Aorta (tissue), 5 donors: ENCODE data around the gene DENND1B. TPM values are rescaled to one million over a fixed set of nuclear protein-coding genes. Genes with fewer than 3 reads are reported as not detected.
A peak's percentile ranks its signal among the peaks of the same experiment; 100 is the strongest.

Experiments used
- ATAC-seq: fragments of 200-7000 bp; cut with Tn5 transposase; one replicate; pipeline ENCODE4 v1.9.1; 2022; ENCODE audit warnings: moderate library complexity; ENCODE audit not compliant: low FRiP score
- DNase-seq, 2 donors: peaks; one replicate each; pipeline ENCODE4 v3.0.0-alpha.2; 2020
- H3K27ac ChIP-seq, 2 donors: one replicate each; pipeline ENCODE4 v1.5.1; 2013; ENCODE audit warnings: low read length in 2 of 2, mild to moderate bottlenecking in 2 of 2, moderate library complexity in 2 of 2, control low read depth in 1 of 2, inconsistent platforms in 1 of 2, low read depth in 1 of 2
- H3K27me3 ChIP-seq, 2 donors: one replicate each; pipeline ENCODE4 v1.6.1; 2013; ENCODE audit warnings: control low read depth in 1 of 2, low read length in 1 of 2, mild to moderate bottlenecking in 1 of 2, moderate library complexity in 1 of 2; ENCODE audit not compliant: insufficient read depth in 2 of 2, control insufficient read depth in 1 of 2
- H3K36me3 ChIP-seq, 2 donors: one replicate each; pipeline ENCODE4 v1.6.1; 2013; ENCODE audit warnings: control low read depth in 1 of 2, low read length in 1 of 2, mild to moderate bottlenecking in 1 of 2; ENCODE audit not compliant: insufficient read depth in 2 of 2, control insufficient read depth in 1 of 2
- H3K4me1 ChIP-seq, 2 donors: one replicate each; pipeline ENCODE4 v1.6.1; 2013; ENCODE audit warnings: low read length in 2 of 2, control low read depth in 1 of 2, mild to moderate bottlenecking in 1 of 2, moderate library complexity in 1 of 2; ENCODE audit not compliant: insufficient read depth in 2 of 2, control insufficient read depth in 1 of 2
- H3K4me3 ChIP-seq, 2 donors: one replicate each; pipeline ENCODE4 v1.5.1; 2013; ENCODE audit warnings: low read length in 2 of 2, control low read depth in 1 of 2, mild to moderate bottlenecking in 1 of 2
- H3K9me3 ChIP-seq: one replicate; pipeline ENCODE4 v1.6.1; 2013; ENCODE audit warnings: mild to moderate bottlenecking, low read length; ENCODE audit not compliant: control insufficient read depth
- WGBS, 2 donors: extraction: QIAGEN DNeasy Blood & Tissue Kit; methylation state at CpG; one replicate each; pipeline ENCODE4 v1.1.7; 2013; 5-methylcytosine and 5-hydroxymethylcytosine counted together
- intact Hi-C, 2 donors: fragments of 100-400 bp; cut with DNase I; formaldehyde crosslinking; loops; one replicate each; pipeline versions ENCODE4 v1.14.2 to v1.15.0; 2022
- polyA plus RNA-seq, 2 donors: library from polyadenylated mRNA; stranded (reverse); fragments of 200-250 nt; gene quantifications; one replicate each; pipeline ENCODE4 v1.2.3, GENCODE V29; 2013
- total RNA-seq, 2 donors: library from RNA; stranded (reverse); fragmentation: NEBNext Ultra II Directional; extraction: Animal tissue kit (Norgen Biotek cat#: 25700); gene quantifications; one replicate each; pipeline ENCODE4 v1.2.1, GENCODE V29; 2021
- donor health status: healthy with polysubstance abuse.
- donor health status: Bipolar disorder and iron deficiency.
- donor health status: DM: no; HTN: no; CAD: no.
- donor health status: DM: no; HTN: no; CAD: no.
- donor health status: DM: yes; HTN: yes; CAD: no.

The DENND1B gene
- total and polyA plus RNA-seq, 4 donors = 1.5 to 20.5 (median 7.9) TPM

DNA sequence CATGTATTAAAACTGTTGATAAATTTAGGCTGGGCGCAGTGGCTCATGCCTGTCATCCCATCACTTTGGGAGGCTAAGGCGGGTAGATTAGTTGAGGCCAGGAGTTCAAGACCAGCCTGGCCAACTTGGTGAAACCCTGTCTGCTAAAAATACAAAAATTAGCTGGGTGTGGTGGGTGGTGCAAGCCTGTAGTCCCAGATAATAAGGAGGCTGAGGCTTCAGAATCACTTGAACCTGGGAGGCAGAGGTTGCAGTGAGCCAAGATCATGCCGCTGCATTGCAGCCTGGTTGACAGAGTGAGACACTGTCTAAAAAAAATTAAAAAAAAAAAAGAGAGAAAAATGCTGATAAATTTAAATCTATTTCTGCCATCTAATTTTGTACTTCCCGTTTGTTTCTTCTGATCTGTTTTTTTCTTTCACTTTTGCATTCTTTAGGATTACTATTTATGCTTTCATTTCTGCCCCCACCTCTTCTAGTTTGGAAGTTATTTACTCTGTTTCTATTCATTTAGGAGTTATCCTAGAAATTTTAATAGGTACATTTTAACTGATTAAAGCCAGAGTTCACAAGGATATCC lies 3.2 kb upstream of the DENND1B start:
- DNase-seq = no peak
- H3K4me1 ChIP-seq = no peaks in the 10 kb centered on the region
- no peak for ATAC-seq
- no peak overlapping the region for H3K27ac ChIP-seq
- intact Hi-C loops = loop anchor here in 1 of 2 donors (5.0 kb wide), 1 partner anchor 124 kb away; the partner anchor contains the start of gene C1orf53
- no peaks in the 10 kb centered on the region for H3K36me3 ChIP-seq
- 83% methylated on average over 4 of the region's 4 CpGs for WGBS, 2 donors
- no peak overlapping the region for H3K4me3 ChIP-seq
- H3K9me3 ChIP-seq = no peaks in the 10 kb centered on the region
- no peaks in the 10 kb centered on the region for H3K27me3 ChIP-seq

DNA sequence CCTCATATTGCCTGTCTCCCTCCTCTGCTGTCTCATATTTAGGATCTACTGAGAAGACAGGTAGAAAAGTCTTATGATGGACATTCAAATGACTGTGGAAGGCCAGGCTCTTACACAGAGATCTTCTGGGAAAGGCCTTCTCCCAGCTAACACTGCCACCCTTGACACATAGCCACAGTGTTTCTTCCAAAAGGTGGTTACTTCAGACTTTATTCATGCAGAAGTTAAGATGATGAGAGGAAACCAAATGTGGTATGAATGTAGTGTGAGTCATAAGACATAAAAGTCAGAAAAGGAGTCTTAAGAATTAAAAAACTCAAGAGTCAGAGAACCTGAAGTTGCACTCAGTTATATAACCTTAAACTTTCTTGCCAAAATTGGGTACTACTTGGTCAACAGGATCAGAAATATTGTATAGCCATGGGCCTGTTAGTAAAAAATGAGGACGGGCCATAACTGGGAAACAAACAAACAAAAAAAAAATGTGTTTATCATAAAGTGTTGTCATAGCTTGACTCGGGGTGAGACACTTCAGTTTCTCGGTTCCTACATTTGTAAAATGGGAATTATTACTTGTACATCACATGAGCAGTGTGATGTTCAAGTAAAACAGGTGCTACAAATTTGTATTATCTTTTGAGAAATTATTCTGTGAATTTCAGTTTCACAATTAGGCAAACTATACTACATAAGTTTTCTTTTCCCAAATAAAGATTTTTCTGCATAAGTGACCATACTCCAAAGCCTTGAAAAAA lies 1.2 kb upstream of the DENND1B start:
- Histone ChIP-seq H3K4me3 (no peak overlapping the region), H3K9me3 (no peaks in the 10 kb centered on the region), H3K27me3 (no peaks in the 10 kb centered on the region), H3K36me3 (no peaks in the 10 kb centered on the region), H3K4me1 (no peaks in the 10 kb centered on the region), H3K27ac (peak overlapping the region in 1 of 2 donors; percentile 36)
- WGBS, 2 donors = 85 to 91% methylated on average over 3 of the region's 3 CpGs
- ATAC-seq (no peak), DNase-seq (no peak)
- intact Hi-C loops = loop anchor here in 1 of 2 donors (5.0 kb wide), 1 partner anchor 126 kb away; the partner anchor contains the start of gene C1orf53

DNA sequence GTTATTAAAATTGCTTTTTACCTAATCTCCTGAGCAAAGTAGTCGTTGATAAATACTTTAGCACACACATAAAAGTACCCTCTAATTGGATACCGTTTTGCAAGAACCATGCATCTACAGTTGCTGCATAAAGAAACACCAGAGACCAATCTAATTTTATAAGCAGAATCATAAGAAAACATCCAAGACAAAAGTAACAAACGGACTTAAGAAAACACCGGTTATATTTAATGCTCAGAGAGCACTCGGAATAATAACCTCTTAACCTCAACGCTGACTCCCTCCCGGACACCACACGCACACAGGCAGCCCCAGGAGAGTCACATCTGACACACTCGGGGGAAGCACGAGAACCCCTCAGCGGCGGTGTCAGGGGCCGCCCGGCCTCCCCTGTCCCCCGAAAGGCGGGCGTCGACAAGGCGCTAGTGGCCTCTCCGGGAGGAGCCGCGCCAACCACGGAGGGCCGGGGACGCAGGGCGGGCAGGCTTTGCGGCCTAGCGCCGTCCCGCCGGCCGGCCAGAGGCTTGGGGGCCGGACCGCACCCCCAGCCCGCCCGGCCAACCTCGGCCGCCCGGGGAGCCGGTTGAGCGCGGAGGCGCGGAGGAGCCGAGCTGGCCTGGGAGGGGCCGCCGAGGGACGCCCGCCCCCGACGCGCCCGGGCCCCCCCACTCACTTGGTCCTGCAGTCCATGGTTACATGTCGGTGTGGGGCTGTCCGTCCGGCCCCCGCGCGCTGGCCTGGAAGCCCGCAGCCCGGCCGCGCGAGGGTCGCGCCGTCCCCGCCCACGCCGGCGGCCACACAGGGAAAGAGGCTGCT lies 606 bp downstream of the DENND1B start:
- WGBS, 2 donors = 1% methylated on average over 46 to 71 of the region's 71 CpGs
- Histone ChIP-seq H3K4me1 (no peaks in the 10 kb centered on the region), H3K36me3 (no peaks in the 10 kb centered on the region), H3K27me3 (no peaks in the 10 kb centered on the region), H3K4me3 (peak overlapping the region; percentile 69 to 96), H3K27ac (peak overlapping the region; percentile 68 to 83), H3K9me3 (no peaks in the 10 kb centered on the region)
- intact Hi-C loops = loop anchor here in 1 of 2 donors (5.0 kb wide), 1 partner anchor 128 kb away; the partner anchor contains the start of gene C1orf53
- DNase-seq (peak; percentile 67 to 84), ATAC-seq (peak; percentile 81)

DNA sequence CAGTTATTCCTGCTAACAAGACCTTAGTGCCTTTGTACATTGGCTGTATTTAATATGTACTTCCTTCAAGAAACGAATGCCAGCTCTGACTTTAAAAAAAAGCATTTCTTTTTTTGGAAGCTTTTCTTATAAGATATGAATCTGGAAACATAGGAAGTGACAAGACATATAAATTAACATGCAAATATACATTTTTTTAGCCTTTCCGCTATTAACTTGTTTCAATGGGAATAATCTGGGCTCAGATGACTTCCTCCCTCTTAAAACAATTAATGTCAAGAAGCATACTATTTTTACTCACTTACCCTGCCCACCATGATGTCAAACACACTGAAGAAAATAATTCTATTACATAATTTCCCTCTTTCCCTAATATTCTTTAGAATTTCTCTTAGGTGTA lies 1.4 kb downstream of the DENND1B start:
- Histone ChIP-seq H3K27ac (no peak overlapping the region), H3K4me1 (no peaks in the 10 kb centered on the region), H3K9me3 (no peaks in the 10 kb centered on the region), H3K27me3 (no peaks in the 10 kb centered on the region), H3K36me3 (no peaks in the 10 kb centered on the region), H3K4me3 (no peak overlapping the region)
- intact Hi-C loops = no loop called here
- 32 to 35% methylated on average over 2 of the region's 2 CpGs for WGBS, 2 donors
- DNase-seq (no peak), ATAC-seq (no peak)

DNA sequence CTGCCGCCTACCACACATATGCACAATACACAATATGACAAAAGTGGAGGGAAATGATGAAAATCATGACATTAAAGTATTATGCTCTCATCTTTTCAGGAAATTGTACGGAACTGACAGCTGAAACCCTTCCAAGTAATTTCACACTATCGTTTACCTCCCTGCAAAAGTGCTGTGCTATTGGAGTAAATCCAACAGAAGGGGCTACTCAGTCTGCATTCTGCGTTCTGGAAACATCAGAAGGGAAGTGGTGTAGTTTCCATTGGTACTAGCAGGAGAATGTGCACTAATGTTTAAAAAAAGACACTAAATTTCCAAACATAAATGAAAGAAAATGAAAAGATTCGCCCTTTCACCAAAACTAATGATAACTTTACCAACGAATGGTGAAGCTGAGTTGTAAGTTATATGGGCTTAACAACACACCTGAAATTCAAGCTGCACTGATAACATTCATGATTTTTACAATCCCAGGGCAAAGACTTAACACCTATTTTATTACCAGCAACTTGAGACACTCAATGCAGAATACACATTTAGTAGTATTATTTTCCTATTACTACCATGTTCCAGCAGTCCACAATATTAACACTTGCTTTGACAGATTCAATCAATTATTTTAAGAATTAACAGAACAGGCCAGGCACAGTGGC lies 3.2 kb downstream of the DENND1B start:
- no peak for ATAC-seq
- H3K4me1 ChIP-seq = no peaks in the 10 kb centered on the region
- no peak for DNase-seq
- H3K27ac ChIP-seq = no peak overlapping the region
- intact Hi-C loops = no loop called here
- H3K9me3 ChIP-seq = no peaks in the 10 kb centered on the region
- H3K27me3 ChIP-seq = no peaks in the 10 kb centered on the region
- H3K4me3 ChIP-seq = no peak overlapping the region
- WGBS, 2 donors = 94 to 95% methylated on average over 6 of the region's 6 CpGs
- H3K36me3 ChIP-seq = no peaks in the 10 kb centered on the region

DNA sequence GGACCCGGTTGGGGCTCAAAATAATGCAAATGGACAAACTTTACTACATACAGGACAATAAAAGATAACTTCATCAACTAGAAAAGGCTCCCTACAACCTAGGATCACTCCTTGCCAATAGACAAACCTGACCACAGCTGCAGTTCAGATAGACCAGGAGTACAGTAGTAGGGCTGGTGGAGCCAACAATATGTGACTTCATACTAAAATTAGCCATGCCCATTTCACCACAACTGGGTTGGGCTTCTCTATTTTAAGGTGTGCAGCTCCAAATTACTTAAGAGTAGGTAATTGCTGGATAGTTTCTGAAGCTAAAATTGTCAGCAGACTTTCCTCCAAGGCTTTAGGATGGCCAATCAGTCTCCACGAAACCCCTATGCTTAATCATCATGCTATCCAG lies 3.9 kb downstream of the DENND1B start:
- Histone ChIP-seq H3K9me3 (no peaks in the 10 kb centered on the region), H3K36me3 (no peaks in the 10 kb centered on the region), H3K4me3 (no peak overlapping the region), H3K27me3 (no peaks in the 10 kb centered on the region), H3K27ac (no peak overlapping the region), H3K4me1 (no peaks in the 10 kb centered on the region)
- ATAC-seq (no peak), DNase-seq (no peak)
- intact Hi-C loops = no loop called here
- WGBS, 2 donors = 92 to 98% methylated on average over 2 of the region's 2 CpGs

DNA sequence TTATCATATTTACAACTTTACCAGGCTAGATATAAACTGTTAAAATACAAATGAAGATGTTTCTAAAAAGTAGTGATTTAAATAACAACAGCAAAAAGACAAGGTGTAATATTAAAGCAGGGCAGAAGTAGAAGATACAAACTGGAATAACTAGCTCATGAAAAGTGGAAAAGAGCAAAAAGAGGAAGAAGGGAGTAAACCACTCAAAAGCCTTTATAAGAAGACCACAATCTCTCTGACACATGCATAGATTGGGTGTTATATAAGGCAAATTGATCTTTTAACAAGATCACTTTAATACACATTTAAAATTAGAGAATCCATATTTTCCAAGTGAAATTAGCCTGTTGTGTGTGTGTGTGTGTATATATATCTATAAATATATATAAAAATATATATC lies 5.0 kb downstream of the DENND1B start:
- Histone ChIP-seq H3K36me3 (no peaks in the 10 kb centered on the region), H3K9me3 (no peaks in the 10 kb centered on the region), H3K27me3 (no peaks in the 10 kb centered on the region), H3K27ac (no peak overlapping the region), H3K4me1 (no peaks in the 10 kb centered on the region), H3K4me3 (no peak overlapping the region)
- DNase-seq = no peak
- ATAC-seq = no peak
- intact Hi-C loops = no loop called here

DNA sequence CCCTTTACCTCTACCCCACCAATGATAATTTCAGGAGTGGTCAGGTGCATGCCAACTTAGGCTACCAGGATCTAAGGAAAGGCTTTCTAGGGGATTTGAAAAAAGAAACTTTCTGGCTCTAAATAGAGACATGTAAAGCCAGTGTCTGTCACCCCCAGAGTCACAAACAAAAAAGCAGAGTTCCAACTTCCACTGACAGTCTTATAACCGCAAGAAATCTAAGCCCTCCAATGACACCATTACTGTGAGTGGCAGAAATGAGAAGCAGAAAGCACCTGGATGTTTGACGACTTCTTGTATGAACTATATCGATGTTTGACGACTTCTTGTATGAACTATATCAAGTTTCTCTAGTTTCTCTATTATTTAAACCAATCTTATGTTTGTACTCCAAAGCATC lies 6.0 kb downstream of the DENND1B start:
- 96 to 97% methylated on average over 4 of the region's 4 CpGs for WGBS, 2 donors

More for the DNA sequence above, 6.0 kb downstream of the DENND1B start:
- DNase-seq = no peak
- Histone ChIP-seq H3K9me3 (no peaks in the 10 kb centered on the region), H3K27me3 (no peaks in the 10 kb centered on the region), H3K36me3 (no peaks in the 10 kb centered on the region), H3K4me3 (no peak overlapping the region), H3K4me1 (no peaks in the 10 kb centered on the region), H3K27ac (no peak overlapping the region)
- intact Hi-C loops = no loop called here
- no peak for ATAC-seq
